ENCODE data around the gene COPZ1.
A peak's percentile ranks its signal among the peaks of the same experiment; 100 is the strongest.

COPZ1 gene

GRCh38 chr12:54359762-54360351, 34.9 kb downstream of the COPZ1 start:
- no peak for DNase-seq

GRCh38 chr12:54360717-54361456, 36.0 kb downstream of the COPZ1 start:
- DNase-seq, result peak; percentile 72

GRCh38 chr12:54363047-54363446, 38.1 kb downstream of the COPZ1 start:
- DNase-seq, result no peak

GRCh38 chr12:54363618-54364017, 38.7 kb downstream of the COPZ1 start:
- DNase-seq, result no peak

GRCh38 chr12:54364413-54364812, 39.5 kb downstream of the COPZ1 start, which contains the start of gene GPR84:
GPR84 (minus strand) TSS chr12:54364486; CDS start chr12:54363851, 635 bp downstream.
- DNase-seq, result no peak

- no peak for DNase-seq
These were observed 43.2 kb downstream of the COPZ1 start for GRCh38 chr12:54368025-54368708.

GRCh38 chr12:54368709-54369596, 44.0 kb downstream of the COPZ1 start:
- DNase-seq, result peak; percentile 88

GRCh38 chr12:54369597-54370131, 44.7 kb downstream of the COPZ1 start:
- DNase-seq, result no peak

GRCh38 chr12:54370171-54370730, 45.3 kb downstream of the COPZ1 start:
- DNase-seq, result peak; percentile 92

GRCh38 chr12:54371328-54372112, 46.6 kb downstream of the COPZ1 start:
- no peak for DNase-seq

GRCh38 chr12:54372113-54372806, 47.3 kb downstream of the COPZ1 start:
- no peak for DNase-seq

GRCh38 chr12:54373649-54374561, 49.0 kb downstream of the COPZ1 start:
- no peak for DNase-seq

- DNase-seq, result no peak
These were observed 49.8 kb downstream of the COPZ1 start for GRCh38 chr12:54374562-54375258.

- no peak for DNase-seq
These were observed 50.3 kb downstream of the COPZ1 start for GRCh38 chr12:54375259-54375579.

- DNase-seq, result no peak
These were observed 51.7 kb downstream of the COPZ1 start for GRCh38 chr12:54376596-54376995.

- no peak for DNase-seq
These were observed 52.1 kb downstream of the COPZ1 start for GRCh38 chr12:54377007-54377406.

- no peak for DNase-seq
These were observed 53.0 kb downstream of the COPZ1 start for GRCh38 chr12:54377797-54378515.

- DNase-seq, result peak; percentile 72
These were observed 54.0 kb downstream of the COPZ1 start for GRCh38 chr12:54378796-54379397.
